Psoas muscle (tissue), 8 donors: ENCODE results near the gene HSPA12A. TPM values are rescaled to one million over a fixed set of nuclear protein-coding genes. Genes with fewer than 3 reads are reported as not detected.

Experiments used
- ATAC-seq, 4 donors: fragments of 200-7000 bp; cut with Tn5 transposase; one replicate each; pipeline ENCODE4 v1.9.1; 2020; ENCODE audit warnings: moderate library complexity in 3 of 4, mild to moderate bottlenecking in 2 of 4
- DNase-seq, 2 donors: peaks; one replicate each; pipeline ENCODE4 v3.0.0-alpha.2; 2020
- H3K27ac ChIP-seq: fragments of 200-600 bp; one replicate; pipeline ENCODE4 v1.8.0; 2022
- H3K27me3 ChIP-seq, 3 donors: fragments of 200-600 bp in 1 of 3; one replicate each; pipeline versions ENCODE4 v1.6.1 to v1.8.0; 2013 to 2022; ENCODE audit warnings: low read length in 2 of 3, mild to moderate bottlenecking in 2 of 3, moderate library complexity in 1 of 3; ENCODE audit not compliant: insufficient read depth in 3 of 3
- H3K36me3 ChIP-seq, 2 donors: fragments of 200-600 bp in 1 of 2; one replicate each; pipeline versions ENCODE4 v1.6.1 to v1.8.0; 2013 to 2022; ENCODE audit warnings: low read depth in 1 of 2, mild to moderate bottlenecking in 1 of 2, moderate library complexity in 1 of 2; ENCODE audit not compliant: insufficient read depth in 1 of 2
- H3K4me1 ChIP-seq: fragments of 200-600 bp; one replicate; pipeline ENCODE4 v1.8.0; 2022
- H3K4me3 ChIP-seq: fragments of 200-600 bp; one replicate; pipeline ENCODE4 v1.8.0; 2022; ENCODE audit warnings: mild to moderate bottlenecking
- H3K9me3 ChIP-seq: fragments of 200-600 bp; one replicate; pipeline ENCODE4 v1.8.0; 2022
- CTCF ChIP-seq: fragments of 200-600 bp; IDR thresholded peaks from one replicate; pipeline ENCODE4 v1.8.0; 2022; ENCODE audit warnings: antibody characterized with exemption
- WGBS, 3 donors: extraction: QIAGEN DNeasy Blood & Tissue Kit; methylation state at CpG; one replicate each; pipeline versions ENCODE4 v1.1.6 to v1.1.7; 2013; 5-methylcytosine and 5-hydroxymethylcytosine counted together
- intact Hi-C, 2 donors: fragments of 100-400 bp; cut with DNase I; formaldehyde crosslinking; loops; one replicate each; pipeline versions ENCODE4 v1.11.0 to v1.14.2; 2022
- polyA plus RNA-seq, 3 donors: library from polyadenylated mRNA; stranded (reverse); fragments of 200-250 nt; gene quantifications; one replicate each; pipeline ENCODE4 v1.2.3, GENCODE V29; 2013
- total RNA-seq, 4 donors: library from RNA; stranded (reverse); fragmentation: NEBNext Ultra II Directional in 2 of 4; extraction: Animal tissue kit (Norgen Biotek cat#: 25700) in 2 of 4; gene quantifications; one replicate each; pipeline versions ENCODE4 v1.2.1 to v1.2.4, GENCODE V29; 2021 to 2023
- donor health status: healthy with polysubstance abuse.
- donor health status: DM: no; HTN: no; CAD: no; lungs with moderate emphysema.
- donor health status: Bipolar disorder and iron deficiency.
- donor health status: healthy.
- donor health status: DM: yes; HTN: yes; CAD: no.
- donor health status: DM: no; HTN: no; CAD: no.
- donor health status: DM: no; HTN: no; CAD: no.
- donor health status: DM: yes; HTN: yes; CAD: no.

The HSPA12A gene
- total and polyA plus RNA-seq, 7 donors, result 2.6 to 11.4 (median 7.0) TPM

GRCh38 chr10:116771959-116772585 is 29.7 kb upstream of the HSPA12A start:
- WGBS, 3 donors, result 80 to 92% (median 83%) methylated on average over 9 of the region's 9 CpGs
- H3K9me3 ChIP-seq, result no peaks in the 10 kb centered on the region
- DNase-seq (no peak), ATAC-seq (peak in 1 of 4 donors; percentile 8)
- H3K4me3 ChIP-seq, result no peak overlapping the region
- no peak overlapping the region for H3K27ac ChIP-seq
- no peaks in the 10 kb centered on the region for H3K4me1 ChIP-seq
- peaks cover 0 to 5% (median 0%) of the 10 kb centered on the region in 3 donors for H3K27me3 ChIP-seq
- no peak for TF ChIP-seq CTCF
- H3K36me3 ChIP-seq, result no peaks in the 10 kb centered on the region
- intact Hi-C loops, result no loop called here

DNA sequence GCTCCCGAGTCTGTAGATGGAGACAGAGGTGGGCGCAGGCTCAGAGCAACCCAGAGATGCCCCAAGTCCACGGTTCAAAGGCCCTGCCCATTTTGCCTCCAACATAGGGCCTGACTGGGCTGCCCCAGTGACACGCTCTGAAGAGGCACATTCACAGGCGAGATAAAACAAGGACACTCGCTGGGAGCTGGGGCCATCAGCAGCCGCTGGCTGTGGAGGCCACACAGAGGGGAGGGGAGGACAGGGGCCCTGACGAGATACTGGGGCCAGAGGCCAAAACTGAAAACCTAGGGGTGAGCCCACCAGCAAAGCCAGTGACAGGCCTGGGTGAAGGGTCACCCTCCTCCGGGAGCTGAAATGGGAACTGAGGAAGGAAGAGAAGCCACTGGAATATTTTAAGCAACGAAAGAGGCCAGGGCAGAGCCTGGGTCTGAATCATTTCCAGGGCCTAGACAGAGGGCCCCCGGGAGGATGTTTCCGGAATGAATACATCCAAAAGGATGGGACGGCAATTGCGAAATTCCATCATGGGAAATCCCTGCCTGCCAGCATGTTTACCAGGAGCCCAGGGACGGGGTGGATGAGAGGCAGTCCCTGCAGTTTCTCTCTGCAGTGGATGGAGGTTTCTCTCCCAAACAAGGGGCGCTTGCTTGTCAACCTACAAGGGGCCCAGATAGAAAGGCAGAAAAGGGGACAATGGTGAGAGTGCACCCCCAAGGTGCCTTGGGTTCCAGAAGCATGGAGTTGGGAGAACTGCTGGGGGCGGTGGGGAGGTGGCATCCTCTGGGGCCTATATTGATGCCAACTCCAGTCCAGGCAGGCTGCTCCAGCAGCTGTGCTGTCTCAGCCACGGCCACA is 29.0 kb upstream of the HSPA12A start:
- 47 to 60% (median 51%) methylated on average over 18 of the region's 18 CpGs for WGBS, 3 donors
- ATAC-seq, result peak; percentile 30 to 69 (median 58)
- H3K36me3 ChIP-seq, result no peaks in the 10 kb centered on the region
- DNase-seq, result peak; percentile 79 to 81
- H3K4me3 ChIP-seq, result no peak overlapping the region
- no peak for TF ChIP-seq CTCF
- no peaks in the 10 kb centered on the region for H3K9me3 ChIP-seq
- intact Hi-C loops, result no loop called here
- peak overlapping the region; percentile 23 for H3K27ac ChIP-seq
- peaks cover 0 to 8% (median 0%) of the 10 kb centered on the region in 3 donors for H3K27me3 ChIP-seq
- no peaks in the 10 kb centered on the region for H3K4me1 ChIP-seq

DNA sequence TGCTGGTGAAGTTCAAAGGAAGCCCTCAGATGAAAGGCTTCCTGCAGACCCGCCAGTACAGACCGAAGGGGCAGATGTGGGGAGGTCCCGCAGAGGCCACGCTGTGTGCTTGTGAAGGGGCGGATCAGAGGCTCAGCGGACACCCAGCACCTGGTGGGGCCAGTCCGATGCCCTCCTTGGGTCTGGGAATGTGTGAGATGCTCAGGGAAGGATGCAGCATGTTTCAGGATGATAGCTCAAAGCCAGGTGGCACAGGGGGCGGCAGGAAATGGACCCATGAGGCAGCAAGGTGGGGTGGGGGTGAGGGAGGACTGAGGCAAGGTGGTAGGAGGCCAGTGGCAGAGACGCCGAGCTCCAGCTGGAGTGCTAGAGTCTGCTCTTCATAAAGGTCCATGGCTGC is 27.9 kb upstream of the HSPA12A start:
- no peak for TF ChIP-seq CTCF
- H3K4me1 ChIP-seq, result no peaks in the 10 kb centered on the region
- peaks cover 0 to 10% (median 2%) of the 10 kb centered on the region in 3 donors for H3K27me3 ChIP-seq
- no peaks in the 10 kb centered on the region for H3K9me3 ChIP-seq
- H3K36me3 ChIP-seq, result no peaks in the 10 kb centered on the region
- WGBS, 3 donors, result 85 to 93% (median 86%) methylated on average over 10 of the region's 10 CpGs
- ATAC-seq (no peak), DNase-seq (no peak)
- intact Hi-C loops, result no loop called here
- no peak overlapping the region for H3K4me3 ChIP-seq
- no peak overlapping the region for H3K27ac ChIP-seq

GRCh38 chr10:116769791-116770190 is 27.4 kb upstream of the HSPA12A start:
- Histone ChIP-seq H3K4me3 (no peak overlapping the region), H3K27ac (no peak overlapping the region), H3K27me3 (peaks cover 0 to 10% (median 7%) of the 10 kb centered on the region in 3 donors), H3K9me3 (peaks cover 4% of the 10 kb centered on the region), H3K4me1 (no peaks in the 10 kb centered on the region), H3K36me3 (no peaks in the 10 kb centered on the region)
- no peak for ATAC-seq
- intact Hi-C loops, result no loop called here
- DNase-seq, result peak in 1 of 2 donors; percentile 41
- WGBS, 3 donors, result 77 to 87% (median 84%) methylated on average over 8 of the region's 8 CpGs
- no peak for TF ChIP-seq CTCF
